ENCODE data around the gene CCSER1.

The CCSER1 gene

DNA sequence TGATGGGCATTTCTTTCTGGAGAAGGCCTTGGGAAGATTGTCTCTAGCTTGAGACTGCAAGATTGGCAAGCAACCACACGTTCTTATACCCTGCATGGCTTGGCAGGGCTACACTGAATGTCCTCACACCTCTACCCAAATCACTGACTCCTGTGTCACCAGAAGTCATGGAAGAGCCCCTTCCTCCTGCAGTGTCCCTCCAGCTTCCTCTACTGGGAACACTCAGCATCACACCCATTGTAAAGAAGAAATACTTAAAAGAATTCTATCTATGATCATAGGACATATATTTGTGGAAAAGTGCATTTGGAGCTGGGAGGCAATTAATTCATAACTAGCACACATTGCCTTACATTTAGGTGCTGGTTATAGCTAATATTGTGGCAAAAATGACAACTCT lies 113.1 kb downstream of the CCSER1 start:
- DNase-seq (ENCODE audit: low spot score) = no peak
- ChIA-PET CTCF (no interaction called here), POLR2A (ENCODE audit: low non-redundant PET) (no interaction called here)
- no peak overlapping the region for H3K27ac ChIP-seq
- TF ChIP-seq, protein P1, sequence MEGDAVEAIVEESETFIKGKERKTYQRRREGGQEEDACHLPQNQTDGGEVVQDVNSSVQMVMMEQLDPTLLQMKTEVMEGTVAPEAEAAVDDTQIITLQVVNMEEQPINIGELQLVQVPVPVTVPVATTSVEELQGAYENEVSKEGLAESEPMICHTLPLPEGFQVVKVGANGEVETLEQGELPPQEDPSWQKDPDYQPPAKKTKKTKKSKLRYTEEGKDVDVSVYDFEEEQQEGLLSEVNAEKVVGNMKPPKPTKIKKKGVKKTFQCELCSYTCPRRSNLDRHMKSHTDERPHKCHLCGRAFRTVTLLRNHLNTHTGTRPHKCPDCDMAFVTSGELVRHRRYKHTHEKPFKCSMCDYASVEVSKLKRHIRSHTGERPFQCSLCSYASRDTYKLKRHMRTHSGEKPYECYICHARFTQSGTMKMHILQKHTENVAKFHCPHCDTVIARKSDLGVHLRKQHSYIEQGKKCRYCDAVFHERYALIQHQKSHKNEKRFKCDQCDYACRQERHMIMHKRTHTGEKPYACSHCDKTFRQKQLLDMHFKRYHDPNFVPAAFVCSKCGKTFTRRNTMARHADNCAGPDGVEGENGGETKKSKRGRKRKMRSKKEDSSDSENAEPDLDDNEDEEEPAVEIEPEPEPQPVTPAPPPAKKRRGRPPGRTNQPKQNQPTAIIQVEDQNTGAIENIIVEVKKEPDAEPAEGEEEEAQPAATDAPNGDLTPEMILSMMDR (conservative IDR thresholded peaks at IDR 0.05; ENCODE audit: low read depth) = no peak

DNA sequence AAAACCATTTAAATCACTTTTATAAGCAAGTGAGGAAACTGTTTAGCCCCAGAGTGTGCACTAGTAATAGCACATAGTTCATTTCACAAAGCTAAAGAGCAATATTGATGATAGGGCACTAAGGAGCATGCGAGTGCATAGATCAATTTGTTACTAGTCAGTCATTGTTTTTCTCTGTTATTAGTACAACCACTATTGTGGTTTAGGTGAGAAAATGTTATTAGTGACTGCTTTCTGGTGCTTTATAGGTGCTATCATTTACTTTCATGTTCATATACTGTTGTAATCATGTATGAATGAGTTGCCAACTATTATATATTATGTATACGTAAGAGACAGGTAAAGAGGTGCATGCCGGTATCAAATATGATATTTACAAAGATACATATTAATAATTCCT lies 113.8 kb downstream of the CCSER1 start:
- POLR2A ChIA-PET (ENCODE audit: low non-redundant PET) = no interaction called here
- TF ChIP-seq, protein P1 (conservative IDR thresholded peaks at IDR 0.05; ENCODE audit: low read depth) = no peak
- CTCF ChIA-PET = interaction anchor here (0.6 kb wide), 1 partner anchor 1272 kb away, joined by 3 read pairs; no protein-coding TSS in a partner anchor
- DNase-seq (ENCODE audit: low spot score) = no peak
- H3K27ac ChIP-seq = no peak overlapping the region

DNA sequence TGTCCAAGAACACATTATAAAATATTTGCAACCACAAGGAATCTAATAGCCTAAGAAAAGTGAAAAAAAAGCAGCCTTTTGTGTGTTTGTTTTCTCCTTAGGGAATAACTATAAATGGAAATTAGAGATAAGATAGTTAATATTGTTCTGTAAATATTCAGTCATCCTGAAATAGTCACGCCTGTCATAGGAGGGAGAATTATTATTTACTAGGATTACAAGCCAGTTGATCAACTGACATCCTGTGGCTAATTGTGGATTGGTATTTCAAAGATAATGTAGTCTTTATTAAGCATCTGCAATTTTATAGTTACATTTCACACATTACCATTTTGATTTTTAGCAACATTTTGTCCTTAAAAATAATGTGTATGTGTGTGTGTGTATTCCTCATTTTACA lies 118.6 kb downstream of the CCSER1 start:
- TF ChIP-seq, protein P1 (conservative IDR thresholded peaks at IDR 0.05; ENCODE audit: low read depth) = no peak
- no peak for DNase-seq (ENCODE audit: low spot score)
- H3K27ac ChIP-seq = no peak overlapping the region
- ChIA-PET CTCF (no interaction called here), POLR2A (ENCODE audit: low non-redundant PET) (no interaction called here)

DNA sequence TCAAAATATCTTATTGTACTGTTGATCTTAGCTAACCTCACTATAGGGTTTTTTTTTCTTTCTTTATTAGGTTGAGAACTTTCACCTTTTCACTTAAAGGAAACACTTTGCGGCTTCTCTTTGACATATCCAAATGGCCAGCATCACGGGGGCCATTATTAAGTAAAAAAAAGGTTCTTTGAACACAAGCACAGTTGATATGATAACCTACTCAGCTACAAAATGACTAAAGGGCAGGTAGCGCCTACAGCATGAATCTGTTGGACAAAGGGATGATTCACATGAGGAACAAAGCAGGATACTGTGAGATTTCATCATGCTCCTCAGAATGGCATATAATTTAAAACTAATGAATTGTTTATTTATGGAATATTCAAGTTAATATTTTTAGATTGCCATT lies 119.6 kb downstream of the CCSER1 start:
- ChIA-PET CTCF (no interaction called here), POLR2A (ENCODE audit: low non-redundant PET) (no interaction called here)
- H3K27ac ChIP-seq = no peak overlapping the region
- TF ChIP-seq, protein P1 (conservative IDR thresholded peaks at IDR 0.05; ENCODE audit: low read depth) = no peak
- DNase-seq (ENCODE audit: low spot score) = no peak

DNA sequence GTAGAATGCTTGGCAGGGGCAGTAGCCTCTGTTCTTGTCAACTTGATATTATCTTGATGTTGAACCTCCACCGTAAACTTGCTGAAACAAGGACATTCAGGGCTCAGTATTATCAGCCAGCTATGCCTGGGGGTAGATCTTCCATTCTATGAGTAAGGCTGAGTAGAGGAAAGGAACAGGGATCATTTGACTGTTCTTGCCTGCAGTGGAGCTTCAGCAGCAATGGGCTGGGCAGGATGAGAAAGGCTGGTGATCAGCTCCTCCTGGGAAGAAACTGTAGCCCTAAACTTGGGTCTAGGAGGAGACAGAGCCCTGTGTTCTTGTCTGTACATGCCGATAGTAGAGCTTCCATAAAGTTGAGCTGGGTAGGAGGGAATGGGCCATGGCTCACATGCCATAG lies 127.2 kb downstream of the CCSER1 start:
- no peak for DNase-seq (ENCODE audit: low spot score)
- CTCF ChIA-PET = interaction anchor here (0.6 to 0.8 kb wide), 2 partner anchors 34 to 306 kb away, joined by 3 read pairs; no protein-coding TSS in a partner anchor
- H3K27ac ChIP-seq = no peak overlapping the region
- TF ChIP-seq, protein P1 (conservative IDR thresholded peaks at IDR 0.05; ENCODE audit: low read depth) = no peak
- POLR2A ChIA-PET (ENCODE audit: low non-redundant PET) = no interaction called here

DNA sequence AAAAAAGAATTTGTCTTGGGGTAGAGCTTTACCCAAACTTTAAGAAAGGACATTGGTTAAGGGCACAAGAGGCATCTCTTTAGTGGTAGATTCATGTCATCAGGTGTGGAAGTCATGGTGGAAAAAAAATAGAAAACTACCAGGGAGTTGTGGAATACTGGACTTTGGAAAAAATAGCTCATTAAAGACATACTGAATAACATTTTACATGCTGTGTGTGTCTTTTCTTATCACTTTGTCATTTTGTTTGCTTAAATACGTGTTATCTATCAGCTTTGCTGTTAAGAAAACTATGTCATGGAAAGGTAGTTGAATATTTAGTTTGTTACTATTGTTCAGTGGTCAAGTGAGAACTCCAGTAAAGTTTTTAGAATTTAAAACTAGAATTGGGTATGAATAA lies 147.0 kb downstream of the CCSER1 start:
- no peak overlapping the region for H3K27ac ChIP-seq
- CTCF ChIA-PET = no interaction called here
- no peak for DNase-seq (ENCODE audit: low spot score)
- POLR2A ChIA-PET (ENCODE audit: low non-redundant PET) = no interaction called here
- TF ChIP-seq, protein P1 (conservative IDR thresholded peaks at IDR 0.05; ENCODE audit: low read depth) = no peak

DNA sequence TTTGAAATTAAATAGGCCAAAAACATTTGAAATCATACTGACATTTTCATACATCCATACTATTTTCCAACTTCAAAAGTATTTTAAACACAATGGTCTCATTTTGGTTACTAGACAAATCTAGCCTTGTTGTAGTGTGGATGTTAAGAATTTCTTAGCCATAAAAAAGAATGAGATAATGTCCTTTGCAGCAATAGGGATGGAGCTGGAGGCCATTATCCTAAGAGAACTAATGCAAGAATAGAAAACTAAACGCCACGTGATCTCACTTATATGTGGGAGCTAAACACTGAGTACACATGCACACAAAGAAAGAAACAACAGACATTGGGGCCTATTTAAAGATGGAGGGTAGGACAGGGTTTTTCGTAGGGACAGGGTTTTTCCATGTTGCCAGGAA lies 153.8 kb downstream of the CCSER1 start:
- TF ChIP-seq, protein P1 (conservative IDR thresholded peaks at IDR 0.05; ENCODE audit: low read depth) = no peak
- DNase-seq (ENCODE audit: low spot score) = no peak
- H3K27ac ChIP-seq = no peak overlapping the region
- ChIA-PET CTCF (no interaction called here), POLR2A (ENCODE audit: low non-redundant PET) (no interaction called here)

All from RWPE1 (cell line).